Left lung (tissue), 10 donors: ENCODE results near the gene ST3GAL3. TPM values are rescaled to one million over a fixed set of nuclear protein-coding genes. Genes with fewer than 3 reads are reported as not detected.

Source experiments
- ATAC-seq: fragments of 200-7000 bp; cut with Tn5 transposase; one replicate; pipeline ENCODE4 v1.9.1; 2020; ENCODE audit warnings: moderate library complexity
- DNase-seq, 4 donors: peaks; one replicate each; pipeline ENCODE4 v3.0.0-alpha.2; 2013 to 2020
- H3K27ac ChIP-seq, 2 donors: fragments of 200-600 bp; sonication (generic) in 1 of 2; one replicate each; pipeline versions ENCODE4 v1.5.0 to v1.8.0; 2020 to 2021
- H3K27me3 ChIP-seq, 2 donors: fragments of 200-600 bp; sonication (generic) in 1 of 2; one replicate each; pipeline versions ENCODE4 v1.5.0 to v1.8.0; 2020 to 2021
- H3K36me3 ChIP-seq, 2 donors: fragments of 200-600 bp; sonication (generic) in 1 of 2; one replicate each; pipeline versions ENCODE4 v1.5.0 to v1.8.0; 2020 to 2021
- H3K4me1 ChIP-seq, 2 donors: fragments of 200-600 bp; one replicate each; pipeline ENCODE4 v1.8.0; 2021
- H3K4me3 ChIP-seq, 2 donors: fragments of 200-600 bp; sonication (generic) in 1 of 2; one replicate each; pipeline versions ENCODE4 v1.5.0 to v1.8.0; 2020 to 2021; ENCODE audit warnings: mild to moderate bottlenecking in 1 of 2
- H3K9me3 ChIP-seq, 2 donors: fragments of 200-600 bp; sonication (generic) in 1 of 2; one replicate each; pipeline versions ENCODE4 v1.5.0 to v1.8.0; 2020 to 2021
- CTCF ChIP-seq, 2 donors: fragments of 200-600 bp; sonication (generic) in 1 of 2; IDR thresholded peaks; one replicate each; pipeline versions ENCODE4 v1.5.0 to v1.8.0; 2021; ENCODE audit warnings: antibody characterized with exemption in 2 of 2
- intact Hi-C, 2 donors: fragments of 100-400 bp; cut with DNase I; formaldehyde crosslinking; loops; one replicate each; pipeline versions ENCODE4 v1.11.2 to v1.14.2; 2022
- polyA plus RNA-seq, 6 donors: library from polyadenylated mRNA; unstranded; fragments of 120-200 nt; gene quantifications; one replicate each; pipeline ENCODE4 v1.2.1, GENCODE V29; 2013; ENCODE audit not compliant: insufficient read length in 6 of 6
- total RNA-seq, 2 donors: library from RNA; stranded (reverse); fragmentation: NEBNext Ultra II Directional; extraction: Animal tissue kit (Norgen Biotek cat#: 25700); gene quantifications; one replicate each; pipeline ENCODE4 v1.2.1, GENCODE V29; 2021
- donor health status: DM: no; HTN: yes; CAD: no.
- donor health status: DM: no; HTN: no; CAD: no.

Gene ST3GAL3
- total and polyA plus RNA-seq, 8 donors = 18.9 to 42.4 (median 34.4) TPM

GRCh38 chr1:43797891-43798290 is 90.6 kb downstream of the ST3GAL3 start:
- ATAC-seq (no peak), DNase-seq (no peak)
- no peak overlapping the region for H3K4me3 ChIP-seq
- no peaks in the 10 kb centered on the region for H3K4me1 ChIP-seq
- no peak overlapping the region for H3K27ac ChIP-seq
- H3K36me3 ChIP-seq = no peaks in the 10 kb centered on the region
- intact Hi-C loops = no loop called here
- no peaks in the 10 kb centered on the region for H3K27me3 ChIP-seq
- no peak for TF ChIP-seq CTCF (IDR thresholded peaks at IDR 0.05)
- no peaks in the 10 kb centered on the region for H3K9me3 ChIP-seq

GRCh38 chr1:43799656-43800635 is 92.6 kb downstream of the ST3GAL3 start:
- intact Hi-C loops = no loop called here
- no peak for TF ChIP-seq CTCF (IDR thresholded peaks at IDR 0.05)
- Histone ChIP-seq H3K36me3 (no peaks in the 10 kb centered on the region), H3K4me1 (no peaks in the 10 kb centered on the region), H3K27me3 (no peaks in the 10 kb centered on the region), H3K27ac (no peak overlapping the region), H3K9me3 (no peaks in the 10 kb centered on the region), H3K4me3 (no peak overlapping the region)
- DNase-seq (no peak), ATAC-seq (peak; percentile 33)

GRCh38 chr1:43800771-43801170 is 93.4 kb downstream of the ST3GAL3 start:
- H3K27ac ChIP-seq = no peak overlapping the region
- intact Hi-C loops = no loop called here
- no peaks in the 10 kb centered on the region for H3K4me1 ChIP-seq
- H3K27me3 ChIP-seq = no peaks in the 10 kb centered on the region
- no peak overlapping the region for H3K4me3 ChIP-seq
- no peaks in the 10 kb centered on the region for H3K36me3 ChIP-seq
- TF ChIP-seq CTCF (IDR thresholded peaks at IDR 0.05) = no peak
- H3K9me3 ChIP-seq = no peaks in the 10 kb centered on the region
- ATAC-seq (no peak), DNase-seq (no peak)

- no peak for TF ChIP-seq CTCF (IDR thresholded peaks at IDR 0.05)
- Histone ChIP-seq H3K9me3 (no peaks in the 10 kb centered on the region), H3K27ac (no peak overlapping the region), H3K27me3 (no peaks in the 10 kb centered on the region), H3K4me3 (no peak overlapping the region), H3K4me1 (no peaks in the 10 kb centered on the region), H3K36me3 (no peaks in the 10 kb centered on the region)
- intact Hi-C loops = no loop called here
- DNase-seq (no peak), ATAC-seq (no peak)
These were observed 93.9 kb downstream of the ST3GAL3 start for GRCh38 chr1:43801203-43801602.

GRCh38 chr1:43802356-43802980 is 95.1 kb downstream of the ST3GAL3 start:
- DNase-seq = no peak

More at GRCh38 chr1:43802356-43802980, 95.1 kb downstream of the ST3GAL3 start:
- no peaks in the 10 kb centered on the region for H3K36me3 ChIP-seq
- intact Hi-C loops = no loop called here
- H3K27ac ChIP-seq = no peak overlapping the region
- no peaks in the 10 kb centered on the region for H3K27me3 ChIP-seq
- ATAC-seq = no peak
- no peaks in the 10 kb centered on the region for H3K4me1 ChIP-seq
- no peak for TF ChIP-seq CTCF (IDR thresholded peaks at IDR 0.05)
- H3K4me3 ChIP-seq = no peak overlapping the region
- no peaks in the 10 kb centered on the region for H3K9me3 ChIP-seq
